Measurements from ENCODE around the gene NPIPA7. TPM values are rescaled to one million over a fixed set of nuclear protein-coding genes. Genes with fewer than 3 reads are reported as not detected.
"Not testable (repeated sequence)": the region's sequence is repeated elsewhere in the genome, so short reads cannot be mapped to it uniquely, and the experiment has no call there.

Gene NPIPA7
- total RNA-seq, 2 experiments from 2014 or later, result 6.5 to 7.9 TPM

- DNase-seq, result peak; percentile 9
- H3K27ac Mint-ChIP-seq; H3K4me3 Mint-ChIP-seq; CTCF ChIA-PET; H3K4me1 Mint-ChIP-seq (ENCODE audit: low read depth); POLR2A ChIA-PET; H3K36me3 Mint-ChIP-seq (ENCODE audit: low read depth); H3K27me3 Mint-ChIP-seq (ENCODE audit: low read depth); ATAC-seq; H3K9me3 Mint-ChIP-seq (ENCODE audit: insufficient read depth): not testable (repeated sequence)
Measured at GRCh38 chr16:16371136-16371735, 7.7 kb upstream of the NPIPA7 start.

GRCh38 chr16:16374192-16374591 lies 4.7 kb upstream of the NPIPA7 start:
- DNase-seq; H3K27me3 Mint-ChIP-seq (ENCODE audit: low read depth); CTCF ChIA-PET; H3K9me3 Mint-ChIP-seq (ENCODE audit: insufficient read depth); H3K27ac Mint-ChIP-seq; ATAC-seq; H3K4me3 Mint-ChIP-seq; H3K36me3 Mint-ChIP-seq (ENCODE audit: low read depth); POLR2A ChIA-PET; H3K4me1 Mint-ChIP-seq (ENCODE audit: low read depth): not testable (repeated sequence)

- H3K36me3 Mint-ChIP-seq (ENCODE audit: low read depth); H3K4me1 Mint-ChIP-seq (ENCODE audit: low read depth); H3K9me3 Mint-ChIP-seq (ENCODE audit: insufficient read depth); H3K27ac Mint-ChIP-seq; H3K4me3 Mint-ChIP-seq; DNase-seq; POLR2A ChIA-PET; CTCF ChIA-PET; ATAC-seq; H3K27me3 Mint-ChIP-seq (ENCODE audit: low read depth): not testable (repeated sequence)
Measured at GRCh38 chr16:16399685-16400084, 20.7 kb downstream of the NPIPA7 start.

GRCh38 chr16:16402333-16402732 lies 23.4 kb downstream of the NPIPA7 start:
- not testable (repeated sequence) for H3K27me3 Mint-ChIP-seq (ENCODE audit: low read depth)

GRCh38 chr16:16404283-16404682 lies 25.3 kb downstream of the NPIPA7 start:
- ATAC-seq; H3K36me3 Mint-ChIP-seq (ENCODE audit: low read depth); H3K4me3 Mint-ChIP-seq; H3K9me3 Mint-ChIP-seq (ENCODE audit: insufficient read depth); CTCF ChIA-PET; H3K4me1 Mint-ChIP-seq (ENCODE audit: low read depth); H3K27ac Mint-ChIP-seq; DNase-seq; POLR2A ChIA-PET; H3K27me3 Mint-ChIP-seq (ENCODE audit: low read depth): not testable (repeated sequence)

More at GRCh38 chr16:16402333-16402732, 23.4 kb downstream of the NPIPA7 start:
- H3K9me3 Mint-ChIP-seq (ENCODE audit: insufficient read depth); H3K36me3 Mint-ChIP-seq (ENCODE audit: low read depth); DNase-seq; CTCF ChIA-PET; H3K4me3 Mint-ChIP-seq; H3K4me1 Mint-ChIP-seq (ENCODE audit: low read depth); ATAC-seq; POLR2A ChIA-PET; H3K27ac Mint-ChIP-seq: not testable (repeated sequence)

- H3K27me3 Mint-ChIP-seq (ENCODE audit: low read depth); H3K4me3 Mint-ChIP-seq; CTCF ChIA-PET: not testable (repeated sequence)
Measured at GRCh38 chr16:16405421-16405820, 26.5 kb downstream of the NPIPA7 start.

GRCh38 chr16:16408430-16408829 lies 29.5 kb downstream of the NPIPA7 start:
- H3K9me3 Mint-ChIP-seq (ENCODE audit: insufficient read depth); H3K4me3 Mint-ChIP-seq; H3K4me1 Mint-ChIP-seq (ENCODE audit: low read depth); ATAC-seq; DNase-seq; H3K36me3 Mint-ChIP-seq (ENCODE audit: low read depth); H3K27ac Mint-ChIP-seq; POLR2A ChIA-PET; CTCF ChIA-PET; H3K27me3 Mint-ChIP-seq (ENCODE audit: low read depth): not testable (repeated sequence)

More at GRCh38 chr16:16405421-16405820, 26.5 kb downstream of the NPIPA7 start:
- DNase-seq; H3K27ac Mint-ChIP-seq; POLR2A ChIA-PET; H3K36me3 Mint-ChIP-seq (ENCODE audit: low read depth); H3K9me3 Mint-ChIP-seq (ENCODE audit: insufficient read depth); ATAC-seq; H3K4me1 Mint-ChIP-seq (ENCODE audit: low read depth): not testable (repeated sequence)

GRCh38 chr16:16413773-16414172 lies 34.8 kb downstream of the NPIPA7 start:
- H3K36me3 Mint-ChIP-seq (ENCODE audit: low read depth); POLR2A ChIA-PET; H3K27ac Mint-ChIP-seq; ATAC-seq; H3K4me3 Mint-ChIP-seq; H3K9me3 Mint-ChIP-seq (ENCODE audit: insufficient read depth); H3K27me3 Mint-ChIP-seq (ENCODE audit: low read depth); CTCF ChIA-PET; H3K4me1 Mint-ChIP-seq (ENCODE audit: low read depth); DNase-seq: not testable (repeated sequence)

GRCh38 chr16:16417071-16417470 lies 38.1 kb downstream of the NPIPA7 start:
- H3K27ac Mint-ChIP-seq; POLR2A ChIA-PET; ATAC-seq; H3K9me3 Mint-ChIP-seq (ENCODE audit: insufficient read depth); CTCF ChIA-PET; H3K36me3 Mint-ChIP-seq (ENCODE audit: low read depth); H3K4me3 Mint-ChIP-seq; DNase-seq; H3K27me3 Mint-ChIP-seq (ENCODE audit: low read depth); H3K4me1 Mint-ChIP-seq (ENCODE audit: low read depth): not testable (repeated sequence)

GRCh38 chr16:16417914-16418544 lies 39.1 kb downstream of the NPIPA7 start:
- H3K36me3 Mint-ChIP-seq (ENCODE audit: low read depth); H3K4me3 Mint-ChIP-seq; H3K9me3 Mint-ChIP-seq (ENCODE audit: insufficient read depth); H3K27ac Mint-ChIP-seq; CTCF ChIA-PET; DNase-seq; ATAC-seq; POLR2A ChIA-PET; H3K4me1 Mint-ChIP-seq (ENCODE audit: low read depth); H3K27me3 Mint-ChIP-seq (ENCODE audit: low read depth): not testable (repeated sequence)

- POLR2A ChIA-PET; H3K27me3 Mint-ChIP-seq (ENCODE audit: low read depth); H3K4me3 Mint-ChIP-seq; H3K9me3 Mint-ChIP-seq (ENCODE audit: insufficient read depth); H3K27ac Mint-ChIP-seq; ATAC-seq; H3K36me3 Mint-ChIP-seq (ENCODE audit: low read depth); CTCF ChIA-PET; DNase-seq; H3K4me1 Mint-ChIP-seq (ENCODE audit: low read depth): not testable (repeated sequence)
Measured at GRCh38 chr16:16420515-16420914, 41.6 kb downstream of the NPIPA7 start.

GRCh38 chr16:16425146-16425545 lies 46.2 kb downstream of the NPIPA7 start:
- ATAC-seq; DNase-seq; H3K27me3 Mint-ChIP-seq (ENCODE audit: low read depth); H3K4me3 Mint-ChIP-seq; CTCF ChIA-PET; H3K9me3 Mint-ChIP-seq (ENCODE audit: insufficient read depth); H3K27ac Mint-ChIP-seq; H3K36me3 Mint-ChIP-seq (ENCODE audit: low read depth); H3K4me1 Mint-ChIP-seq (ENCODE audit: low read depth); POLR2A ChIA-PET: not testable (repeated sequence)

GRCh38 chr16:16431135-16431534 lies 52.2 kb downstream of the NPIPA7 start:
- DNase-seq; ATAC-seq; H3K4me1 Mint-ChIP-seq (ENCODE audit: low read depth); H3K36me3 Mint-ChIP-seq (ENCODE audit: low read depth); H3K27ac Mint-ChIP-seq; H3K27me3 Mint-ChIP-seq (ENCODE audit: low read depth); H3K4me3 Mint-ChIP-seq; CTCF ChIA-PET; H3K9me3 Mint-ChIP-seq (ENCODE audit: insufficient read depth); POLR2A ChIA-PET: not testable (repeated sequence)
